Loucy (cell line): Measurements from ENCODE around the gene AKAP1.

Experiments used
- H2AFZ ChIP-seq: fragments of 200-600 bp; sonication (generic); 2 replicates; pipeline ENCODE4 v1.6.0; 2016; ENCODE audit warnings: antibody characterized with exemption, mild to moderate bottlenecking, low read length, moderate library complexity
- H3F3A ChIP-seq: fragments of 200-600 bp; 2 replicates; pipeline ENCODE4 v1.6.0; 2016; ENCODE audit warnings: antibody characterized with exemption, low read depth, mild to moderate bottlenecking
- H3K27me3 ChIP-seq: fragments of 200-600 bp; sonication (generic); 2 replicates; pipeline ENCODE4 v1.6.1; 2014; ENCODE audit warnings: low read length, mild to moderate bottlenecking; ENCODE audit not compliant: insufficient read depth, poor library complexity, severe bottlenecking
- H3K36me3 ChIP-seq: fragments of 200-600 bp; sonication (generic); 2 replicates; pipeline ENCODE4 v1.6.1; 2016; ENCODE audit warnings: low read length; ENCODE audit not compliant: insufficient read depth
- H3K4me1 ChIP-seq: fragments of 200-600 bp; sonication (generic); 2 replicates; pipeline ENCODE4 v1.5.1; 2014; ENCODE audit warnings: low read length, mild to moderate bottlenecking; ENCODE audit not compliant: insufficient read depth, poor library complexity, severe bottlenecking
- H3K4me2 ChIP-seq: fragments of 200-600 bp; sonication (generic); 2 replicates; pipeline ENCODE4 v1.6.0; 2014; ENCODE audit warnings: antibody characterized with exemption, low read length, low read depth, mild to moderate bottlenecking; ENCODE audit not compliant: poor library complexity, severe bottlenecking
- H3K4me3 ChIP-seq: fragments of 200-600 bp; sonication (generic); 2 replicates; pipeline ENCODE4 v1.5.1; 2014; ENCODE audit warnings: low read length, mild to moderate bottlenecking, mixed read lengths; ENCODE audit not compliant: poor library complexity, severe bottlenecking
- H3K79me2 ChIP-seq: fragments of 200-600 bp; sonication (generic); 2 replicates; pipeline ENCODE4 v1.6.1; 2014; ENCODE audit warnings: low read length; ENCODE audit not compliant: insufficient read depth
- H3K9ac ChIP-seq: fragments of 200-600 bp; sonication (generic); 2 replicates; pipeline ENCODE4 v1.6.0; 2014; ENCODE audit warnings: mild to moderate bottlenecking, low read depth, low read length, moderate library complexity; ENCODE audit not compliant: poor library complexity, severe bottlenecking
- H3K9me2 ChIP-seq: fragments of 200-600 bp; sonication (generic); replicated peaks from 2 replicates; pipeline ENCODE4 v1.6.1; 2016; ENCODE audit warnings: low read depth, low read length, mixed read lengths
- H3K9me3 ChIP-seq: fragments of 200-600 bp; sonication (generic); 2 replicates; pipeline ENCODE4 v1.6.1; 2014; ENCODE audit warnings: mild to moderate bottlenecking, antibody characterized with exemption, low read length, low read depth; ENCODE audit not compliant: insufficient read depth
- H4K20me1 ChIP-seq: fragments of 200-600 bp; sonication (generic); 2 replicates; pipeline ENCODE4 v1.6.0; 2014; ENCODE audit warnings: antibody characterized with exemption, low read length, mild to moderate bottlenecking; ENCODE audit not compliant: insufficient read depth, poor library complexity, severe bottlenecking
- CTCF ChIP-seq: fragments of 200-600 bp; sonication (generic); conservative IDR thresholded peaks from 2 replicates; pipeline ENCODE4 v1.5.1; 2014; ENCODE audit warnings: mild to moderate bottlenecking, antibody characterized with exemption, low read length
- EZH2phosphoT487 ChIP-seq: fragments of 200-600 bp; IDR thresholded peaks from 2 replicates; pipeline ENCODE4 v1.6.1; 2018; ENCODE audit warnings: antibody characterized with exemption, mild to moderate bottlenecking, moderate library complexity, borderline replicate concordance

Gene AKAP1

DNA sequence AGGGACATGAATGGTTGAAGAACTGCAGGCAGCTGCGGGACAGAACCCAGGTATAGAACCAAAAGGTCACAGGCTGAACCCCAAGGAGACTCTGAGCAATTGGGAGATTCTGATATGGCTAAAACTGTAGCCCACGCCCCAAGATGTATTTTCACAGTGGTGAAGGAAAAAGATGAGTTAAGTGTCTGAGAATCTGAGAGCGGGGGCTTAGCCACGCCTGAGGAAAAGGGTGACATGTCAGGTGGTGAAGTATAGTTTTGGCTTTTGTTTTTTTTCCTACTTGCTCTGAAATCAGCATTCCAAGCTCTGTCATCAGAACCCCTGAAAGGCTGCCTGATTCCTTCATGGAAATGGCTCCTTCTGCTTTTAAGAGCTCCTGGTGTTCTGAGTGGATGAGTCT lies 73.3 kb downstream of the AKAP1 start:
- Histone ChIP-seq H3K79me2 (no peaks in the 10 kb centered on the region), H3K9me3 (no peaks in the 10 kb centered on the region), H3K9ac (no peak overlapping the region), H3K27me3 (no peaks in the 10 kb centered on the region), H3K4me2 (no peak overlapping the region), H3K9me2 (no peaks in the 10 kb centered on the region), H3K36me3 (no peaks in the 10 kb centered on the region), H4K20me1 (no peaks in the 10 kb centered on the region), H3K4me3 (no peak overlapping the region), H2AFZ (no peak overlapping the region), H3F3A (no peaks in the 10 kb centered on the region), H3K4me1 (no peaks in the 10 kb centered on the region)
- TF ChIP-seq CTCF (no peak), EZH2phosphoT487 (no peak)

- H3K9me2 ChIP-seq: no peaks in the 10 kb centered on the region
Observed at GRCh38 chr17:57158795-57159194, 73.7 kb downstream of the AKAP1 start.

GRCh38 chr17:57160624-57161023 lies 75.6 kb downstream of the AKAP1 start:
- no peak overlapping the region for H3K4me2 ChIP-seq
- H3K9me2 ChIP-seq: no peaks in the 10 kb centered on the region
- no peak overlapping the region for H3K9ac ChIP-seq
- TF ChIP-seq CTCF (no peak), EZH2phosphoT487 (no peak)
- no peaks in the 10 kb centered on the region for H3F3A ChIP-seq
- H3K9me3 ChIP-seq: no peaks in the 10 kb centered on the region
- H3K79me2 ChIP-seq: no peaks in the 10 kb centered on the region
- no peak overlapping the region for H3K4me3 ChIP-seq
- H2AFZ ChIP-seq: no peak overlapping the region
- H3K4me1 ChIP-seq: no peaks in the 10 kb centered on the region
- H4K20me1 ChIP-seq: no peaks in the 10 kb centered on the region
- no peaks in the 10 kb centered on the region for H3K36me3 ChIP-seq
- H3K27me3 ChIP-seq: no peaks in the 10 kb centered on the region

More at GRCh38 chr17:57158795-57159194, 73.7 kb downstream of the AKAP1 start:
- H3K4me2 ChIP-seq: no peak overlapping the region
- no peaks in the 10 kb centered on the region for H3K36me3 ChIP-seq
- H3F3A ChIP-seq: no peaks in the 10 kb centered on the region
- H2AFZ ChIP-seq: no peak overlapping the region
- no peaks in the 10 kb centered on the region for H3K4me1 ChIP-seq
- no peaks in the 10 kb centered on the region for H3K9me3 ChIP-seq
- H3K4me3 ChIP-seq: no peak overlapping the region
- H3K9ac ChIP-seq: no peak overlapping the region
- no peaks in the 10 kb centered on the region for H3K27me3 ChIP-seq
- no peaks in the 10 kb centered on the region for H4K20me1 ChIP-seq
- TF ChIP-seq CTCF: no peak
- no peak for TF ChIP-seq EZH2phosphoT487
- no peaks in the 10 kb centered on the region for H3K79me2 ChIP-seq
